HepG2 (cell line): ENCODE measurements around the gene WIPF3. TPM values are rescaled to one million over a fixed set of nuclear protein-coding genes. Genes with fewer than 3 reads are reported as not detected.

Source experiments
- ATAC-seq: fragments of 200-7000 bp; cut with Tn5 transposase; 3 replicates; pipeline ENCODE4 v1.9.1; 2020; ENCODE audit warnings: mild to moderate bottlenecking, moderate library complexity
- BruUV-seq: library from RNA; stranded (reverse); fragments of 400-500 nt; replicated peaks from 2 replicates; lab custom pipeline; 2021; lab: Mats Ljungman, UMichigan
- CTCF ChIA-PET: fragments of 300-600 bp; formaldehyde crosslinking; extraction: SDS; loops from one replicate; lab custom pipeline; 2021; ENCODE audit warnings: low total read pairs, inconsistent platforms, low intra/inter-chr PET ratio; lab: Yijun Ruan, JAX
- POLR2A ChIA-PET: fragments of 350-600 bp; sonication (Branson Sonifier 250); formaldehyde crosslinking; loops from one replicate; lab custom pipeline; 2020; ENCODE audit warnings: antibody characterized with exemption, inconsistent platforms; lab: Yijun Ruan, JAX
- DNase-seq: peaks from one replicate; pipeline ENCODE4 v3.0.0-alpha.2; 2015; ENCODE audit warnings: low spot score
- FAIRE-seq: peaks from 3 replicates; lab custom pipeline; 2011; peaks lifted over from hg19 to GRCh38; lab: Jason Lieb, UNC
- H2AFZ ChIP-seq: one replicate; pipeline ENCODE4 v1.6.1; 2011; ENCODE audit warnings: low read length, inconsistent platforms
- H3K27ac ChIP-seq: fragments of 300-600 bp; 3 replicates; pipeline ENCODE4 v1.8.0; 2011; ENCODE audit warnings: mixed run types, mild to moderate bottlenecking, mixed read lengths, low read length, inconsistent platforms; ENCODE audit not compliant: insufficient read depth; ENCODE audit errors: extremely low read length
- H3K27me3 ChIP-seq, 2 experiments: fragments of 200-600 bp in 1 of 2; 2 replicates in 1 of 2; 3 replicates in 1 of 2; pipeline versions ENCODE4 v1.6.0 to v1.8.0; 2011; ENCODE audit warnings: low read length in 2 of 2, mild to moderate bottlenecking in 2 of 2, moderate library complexity in 2 of 2, inconsistent platforms in 1 of 2; ENCODE audit not compliant: insufficient read depth in 2 of 2, control insufficient read depth in 1 of 2
- H3K36me3 ChIP-seq, 2 experiments: fragments of 200-600 bp in 1 of 2; replicated peaks in 1 of 2; 2 replicates in 1 of 2; 3 replicates in 1 of 2; pipeline versions ENCODE4 v1.5.1 to v1.8.0; 2011; ENCODE audit warnings: low read length in 2 of 2, inconsistent platforms in 1 of 2; ENCODE audit not compliant: insufficient read depth in 2 of 2, control insufficient read depth in 1 of 2
- H3K4me1 ChIP-seq: 2 replicates; pipeline ENCODE4 v1.5.1; 2012; ENCODE audit warnings: low read length, inconsistent platforms; ENCODE audit not compliant: insufficient read depth
- H3K4me2 ChIP-seq: 2 replicates; pipeline ENCODE4 v1.6.0; 2011; ENCODE audit warnings: low read depth, low read length, inconsistent platforms
- H3K4me3 ChIP-seq, 3 experiments: fragments of 200-600 bp in 1 of 3; sonication (generic), shearing (Covaris generic) in 1 of 3; replicated peaks in 1 of 3; 2 replicates each; pipeline ENCODE4 v1.5.1; 2011 to 2016; ENCODE audit warnings: low read length in 3 of 3, inconsistent platforms in 2 of 3, low read depth in 2 of 3, mild to moderate bottlenecking in 2 of 3, control low read depth in 1 of 3, mixed read lengths in 1 of 3; ENCODE audit not compliant: insufficient read depth in 1 of 3
- H3K79me2 ChIP-seq: one replicate; pipeline ENCODE4 v1.6.1; 2011; ENCODE audit warnings: low read length, inconsistent platforms; ENCODE audit not compliant: insufficient read depth
- H3K9ac ChIP-seq: 2 replicates; pipeline ENCODE4 v1.6.0; 2011; ENCODE audit warnings: mild to moderate bottlenecking, low read depth, low read length, inconsistent platforms; ENCODE audit not compliant: insufficient read depth
- H3K9me3 ChIP-seq: 2 replicates; pipeline ENCODE4 v1.5.1; 2012; ENCODE audit warnings: mild to moderate bottlenecking, low read length
- H4K20me1 ChIP-seq: 2 replicates; pipeline ENCODE4 v1.6.0; 2011; ENCODE audit warnings: inconsistent platforms, mild to moderate bottlenecking, low read length, moderate library complexity; ENCODE audit not compliant: insufficient read depth
- ATF5 ChIP-seq: sonication (generic); formaldehyde crosslinking; IDR thresholded peaks from 2 replicates; pipeline ENCODE4 v1.4.0; 2020; ENCODE audit warnings: mild to moderate bottlenecking, low read depth, missing genetic modification reagents
- BORCS8-MEF2B ChIP-seq: sonication (generic); formaldehyde crosslinking; IDR thresholded peaks from 2 replicates; pipeline ENCODE4 v1.8.0; 2022; ENCODE audit warnings: mild to moderate bottlenecking, missing genetic modification reagents
- PRMT3 ChIP-seq: sonication (generic); formaldehyde crosslinking; IDR thresholded peaks from 2 replicates; pipeline ENCODE4 v1.8.1; 2022; ENCODE audit warnings: low read depth, mild to moderate bottlenecking, moderate library complexity, missing genetic modification reagents, borderline replicate concordance
- REST ChIP-seq, 2 experiments: IDR thresholded peaks; 2 replicates each; pipeline ENCODE4 v1.6.1; 2011 to 2012; ENCODE audit warnings: low read length in 2 of 2, borderline replicate concordance in 1 of 2, low read depth in 1 of 2, mild to moderate bottlenecking in 1 of 2, moderate library complexity in 1 of 2
- ZNF891 ChIP-seq: sonication (generic); formaldehyde crosslinking; IDR thresholded peaks from 2 replicates; pipeline ENCODE4 v1.5.0; 2020; ENCODE audit warnings: mild to moderate bottlenecking, missing genetic modification reagents
- WGBS: methylation state at CpG from one replicate; pipeline ENCODE4 v1.1.6; 2017; ENCODE audit warnings: low lambda C conversion rate; 5-methylcytosine and 5-hydroxymethylcytosine counted together
- in situ Hi-C: cut with HindIII; loops from 2 replicates; pipeline ENCODE4 v1.10.0; 2017; ENCODE audit warnings: low pct_unique_long_range_greater_than_20kb; ENCODE audit not compliant: extremely low pct_ligation_motif_present
- intact Hi-C: fragments of 100-400 bp; cut with micrococcal nuclease; formaldehyde crosslinking; loops from one replicate; pipeline ENCODE4 v1.10.0; 2022; ENCODE audit not compliant: unreplicated experiment
- polyA plus RNA-seq, 8 experiments: library from polyadenylated mRNA; depleted of rRNA in 3 of 8; stranded (reverse) in 7 of 8; unstranded in 1 of 8; fragments of >200 nt; fragmentation: Illumina TruSeq in 4 of 8; extraction: Trizol in 4 of 8; gene quantifications; 2 replicates each; pipeline versions ENCODE4 v1.2.1 to v1.2.3, GENCODE V29; 2011 to 2016; ENCODE audit warnings: low read depth in 4 of 8, missing spikeins in 1 of 8, mixed read lengths in 1 of 8; ENCODE audit not compliant: insufficient read depth in 1 of 8
- total RNA-seq, 5 experiments: library from RNA; depleted of rRNA; stranded (reverse); fragments of >200 nt; fragmentation: Illumina TruSeq; extraction: Trizol; gene quantifications; 2 replicates each; pipeline ENCODE4 v1.2.3, GENCODE V29; 2016; ENCODE audit warnings: low read depth in 1 of 5
- TF ChIP-seq, protein P1 (sequence below): sonication (generic); formaldehyde crosslinking; IDR thresholded peaks from one replicate; pipeline ENCODE4 v1.5.1; 2020; ENCODE audit warnings: mild to moderate bottlenecking, missing genetic modification reagents; ENCODE audit errors: not compliant biosample characterization
- TF ChIP-seq, protein P2 (sequence below): sonication (generic); formaldehyde crosslinking; IDR thresholded peaks from 2 replicates; pipeline ENCODE4 v1.5.0; 2020; ENCODE audit warnings: missing genetic modification reagents

The WIPF3 gene
- total and polyA plus RNA-seq, 2 of the 13 experiments (the other 11 are each of a cell fraction or from before 2014, with no cell fraction given): 0.03 TPM; not detected in 1

DNA sequence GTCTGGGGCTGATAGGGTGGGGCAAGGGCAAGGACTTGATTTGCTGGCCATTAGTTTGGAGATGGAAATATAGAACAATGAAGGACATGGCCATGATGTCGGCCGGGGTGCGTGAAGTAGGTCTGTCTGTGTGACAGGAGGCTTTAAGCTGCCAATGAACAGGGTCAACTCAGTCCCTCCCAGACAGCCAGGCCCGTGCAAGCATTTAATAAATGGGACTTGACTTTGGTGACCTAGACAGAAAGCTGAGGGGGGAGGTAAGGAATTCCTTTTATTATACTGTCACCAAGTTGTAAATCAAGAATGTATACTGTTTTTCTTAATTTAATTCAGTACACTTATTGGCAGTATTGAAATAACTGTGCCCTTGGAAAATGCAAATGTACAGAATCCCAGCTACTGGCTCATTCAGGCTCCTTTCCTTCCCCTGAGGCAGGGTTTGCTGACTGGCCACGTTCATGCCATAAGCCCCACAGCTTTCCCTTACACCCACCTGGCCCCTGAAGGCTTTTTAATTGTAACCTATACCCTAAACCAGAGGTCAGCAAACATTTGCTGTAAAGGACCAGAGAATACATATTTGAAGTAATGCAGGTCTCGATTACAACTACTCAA is 87.2 kb downstream of the WIPF3 start:
- no TSS peak for BruUV-seq
- WGBS: 33% methylated on average over 6 of the region's 6 CpGs
- ATAC-seq: no peak
- peaks cover 1 to 26% of the 10 kb centered on the region in 2 experiments; a peak in 2 of 5 replicates for H3K27me3 ChIP-seq
- no peak for DNase-seq
- H3K4me2 ChIP-seq: no peak overlapping the region
- no peak for FAIRE-seq
- no peak overlapping the region for H3K27ac ChIP-seq
- H3K4me1 ChIP-seq: no peaks in the 10 kb centered on the region
- H3K9me3 ChIP-seq: no peaks in the 10 kb centered on the region
- H3K36me3 ChIP-seq: no peaks in the 10 kb centered on the region
- H2AFZ ChIP-seq: no peak overlapping the region
- H3K79me2 ChIP-seq: no peaks in the 10 kb centered on the region
- no peak overlapping the region for H3K9ac ChIP-seq
- ChIA-PET POLR2A (no interaction called here), CTCF (no interaction called here)
- H4K20me1 ChIP-seq: no peaks in the 10 kb centered on the region
- in situ Hi-C loops (no loop called here), intact Hi-C loops (no loop called here)
- H3K4me3 ChIP-seq: no peak overlapping the region
- TF ChIP-seq, protein P1, sequence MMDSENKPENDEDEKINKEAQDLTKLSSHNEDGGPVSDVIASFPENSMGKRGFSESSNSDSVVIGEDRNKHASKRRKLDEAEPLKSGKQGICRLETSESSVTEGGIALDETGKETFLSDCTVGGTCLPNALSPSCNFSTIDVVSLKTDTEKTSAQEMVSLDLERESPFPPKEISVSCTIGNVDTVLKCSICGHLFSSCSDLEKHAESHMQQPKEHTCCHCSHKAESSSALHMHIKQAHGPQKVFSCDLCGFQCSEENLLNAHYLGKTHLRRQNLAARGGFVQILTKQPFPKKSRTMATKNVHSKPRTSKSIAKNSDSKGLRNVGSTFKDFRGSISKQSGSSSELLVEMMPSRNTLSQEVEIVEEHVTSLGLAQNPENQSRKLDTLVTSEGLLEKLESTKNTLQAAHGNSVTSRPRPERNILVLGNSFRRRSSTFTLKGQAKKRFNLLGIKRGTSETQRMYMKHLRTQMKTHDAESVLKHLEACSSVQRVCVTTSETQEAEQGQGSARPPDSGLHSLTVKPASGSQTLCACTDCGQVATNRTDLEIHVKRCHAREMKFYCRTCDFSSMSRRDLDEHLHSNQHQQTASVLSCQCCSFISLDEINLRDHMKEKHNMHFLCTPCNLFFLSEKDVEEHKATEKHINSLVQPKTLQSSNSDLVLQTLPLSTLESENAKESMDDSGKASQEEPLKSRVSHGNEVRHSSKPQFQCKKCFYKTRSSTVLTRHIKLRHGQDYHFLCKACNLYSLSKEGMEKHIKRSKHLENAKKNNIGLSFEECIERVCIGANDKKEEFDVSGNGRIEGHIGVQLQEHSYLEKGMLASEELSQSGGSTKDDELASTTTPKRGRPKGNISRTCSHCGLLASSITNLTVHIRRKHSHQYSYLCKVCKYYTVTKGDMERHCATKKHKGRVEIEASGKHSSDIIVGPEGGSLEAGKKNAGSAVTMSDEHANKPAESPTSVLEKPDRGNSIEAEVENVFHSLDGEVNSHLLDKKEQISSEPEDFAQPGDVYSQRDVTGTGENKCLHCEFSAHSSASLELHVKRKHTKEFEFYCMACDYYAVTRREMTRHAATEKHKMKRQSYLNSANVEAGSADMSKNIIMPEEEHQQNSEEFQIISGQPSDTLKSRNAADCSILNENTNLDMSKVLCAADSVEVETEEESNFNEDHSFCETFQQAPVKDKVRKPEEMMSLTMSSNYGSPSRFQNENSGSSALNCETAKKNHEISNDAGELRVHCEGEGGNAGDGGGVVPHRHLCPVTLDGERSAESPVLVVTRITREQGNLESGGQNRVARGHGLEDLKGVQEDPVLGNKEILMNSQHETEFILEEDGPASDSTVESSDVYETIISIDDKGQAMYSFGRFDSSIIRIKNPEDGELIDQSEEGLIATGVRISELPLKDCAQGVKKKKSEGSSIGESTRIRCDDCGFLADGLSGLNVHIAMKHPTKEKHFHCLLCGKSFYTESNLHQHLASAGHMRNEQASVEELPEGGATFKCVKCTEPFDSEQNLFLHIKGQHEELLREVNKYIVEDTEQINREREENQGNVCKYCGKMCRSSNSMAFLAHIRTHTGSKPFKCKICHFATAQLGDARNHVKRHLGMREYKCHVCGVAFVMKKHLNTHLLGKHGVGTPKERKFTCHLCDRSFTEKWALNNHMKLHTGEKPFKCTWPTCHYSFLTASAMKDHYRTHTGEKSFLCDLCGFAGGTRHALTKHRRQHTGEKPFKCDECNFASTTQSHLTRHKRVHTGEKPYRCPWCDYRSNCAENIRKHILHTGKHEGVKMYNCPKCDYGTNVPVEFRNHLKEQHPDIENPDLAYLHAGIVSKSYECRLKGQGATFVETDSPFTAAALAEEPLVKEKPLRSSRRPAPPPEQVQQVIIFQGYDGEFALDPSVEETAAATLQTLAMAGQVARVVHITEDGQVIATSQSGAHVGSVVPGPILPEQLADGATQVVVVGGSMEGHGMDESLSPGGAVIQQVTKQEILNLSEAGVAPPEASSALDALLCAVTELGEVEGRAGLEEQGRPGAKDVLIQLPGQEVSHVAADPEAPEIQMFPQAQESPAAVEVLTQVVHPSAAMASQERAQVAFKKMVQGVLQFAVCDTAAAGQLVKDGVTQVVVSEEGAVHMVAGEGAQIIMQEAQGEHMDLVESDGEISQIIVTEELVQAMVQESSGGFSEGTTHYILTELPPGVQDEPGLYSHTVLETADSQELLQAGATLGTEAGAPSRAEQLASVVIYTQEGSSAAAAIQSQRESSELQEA: no peak
- TF ChIP-seq ATF5 (CRISPR knock-in tag): no peak
- TF ChIP-seq REST (IDR thresholded peaks at IDR 0.05; ENCODE audit: borderline replicate concordance in 1 of 2, low read depth in 1 of 2, low read length in 2 of 2): no peak
- TF ChIP-seq PRMT3: no peak
- no peak for TF ChIP-seq BORCS8-MEF2B
- TF ChIP-seq, protein P2, sequence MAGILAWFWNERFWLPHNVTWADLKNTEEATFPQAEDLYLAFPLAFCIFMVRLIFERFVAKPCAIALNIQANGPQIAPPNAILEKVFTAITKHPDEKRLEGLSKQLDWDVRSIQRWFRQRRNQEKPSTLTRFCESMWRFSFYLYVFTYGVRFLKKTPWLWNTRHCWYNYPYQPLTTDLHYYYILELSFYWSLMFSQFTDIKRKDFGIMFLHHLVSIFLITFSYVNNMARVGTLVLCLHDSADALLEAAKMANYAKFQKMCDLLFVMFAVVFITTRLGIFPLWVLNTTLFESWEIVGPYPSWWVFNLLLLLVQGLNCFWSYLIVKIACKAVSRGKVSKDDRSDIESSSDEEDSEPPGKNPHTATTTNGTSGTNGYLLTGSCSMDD: no peak
- TF ChIP-seq ZNF891 (CRISPR knock-in tag): no peak
